HG02870 (cell line): Measurements from ENCODE around the gene LTBP3.

Experiments
- ATAC-seq: cut with Tn5 transposase; IDR thresholded peaks from one replicate; pipeline ENCODE4 v1.9.1; 2021; ENCODE audit warnings: mild to moderate bottlenecking, moderate library complexity; ENCODE audit not compliant: unreplicated experiment

The LTBP3 gene

GRCh38 chr11:65498727-65498976 lies 59.5 kb downstream of the LTBP3 start:
- no peak for ATAC-seq

DNA sequence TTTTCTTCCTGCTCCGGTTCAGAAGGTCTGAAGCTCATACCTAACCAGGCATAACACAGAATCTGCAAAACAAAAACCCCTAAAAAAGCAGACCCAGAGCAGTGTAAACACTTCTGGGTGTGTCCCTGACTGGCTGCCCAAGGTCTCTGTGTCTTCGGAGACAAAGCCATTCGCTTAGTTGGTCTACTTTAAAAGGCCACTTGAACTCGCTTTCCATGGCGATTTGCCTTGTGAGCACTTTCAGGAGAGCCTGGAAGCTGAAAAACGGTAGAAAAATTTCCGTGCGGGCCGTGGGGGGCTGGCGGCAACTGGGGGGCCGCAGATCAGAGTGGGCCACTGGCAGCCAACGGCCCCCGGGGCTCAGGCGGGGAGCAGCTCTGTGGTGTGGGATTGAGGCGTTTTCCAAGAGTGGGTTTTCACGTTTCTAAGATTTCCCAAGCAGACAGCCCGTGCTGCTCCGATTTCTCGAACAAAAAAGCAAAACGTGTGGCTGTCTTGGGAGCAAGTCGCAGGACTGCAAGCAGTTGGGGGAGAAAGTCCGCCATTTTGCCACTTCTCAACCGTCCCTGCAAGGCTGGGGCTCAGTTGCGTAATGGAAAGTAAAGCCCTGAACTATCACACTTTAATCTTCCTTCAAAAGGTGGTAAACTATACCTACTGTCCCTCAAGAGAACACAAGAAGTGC lies 60.0 kb downstream of the LTBP3 start:
- ATAC-seq, result no peak

- peak; percentile 53 for ATAC-seq
Measured at GRCh38 chr11:65497141-65498041, 60.8 kb downstream of the LTBP3 start.

GRCh38 chr11:65496304-65497140 lies 61.6 kb downstream of the LTBP3 start:
- no peak for ATAC-seq

GRCh38 chr11:65493367-65494176 lies 64.6 kb downstream of the LTBP3 start:
- ATAC-seq, result no peak

DNA sequence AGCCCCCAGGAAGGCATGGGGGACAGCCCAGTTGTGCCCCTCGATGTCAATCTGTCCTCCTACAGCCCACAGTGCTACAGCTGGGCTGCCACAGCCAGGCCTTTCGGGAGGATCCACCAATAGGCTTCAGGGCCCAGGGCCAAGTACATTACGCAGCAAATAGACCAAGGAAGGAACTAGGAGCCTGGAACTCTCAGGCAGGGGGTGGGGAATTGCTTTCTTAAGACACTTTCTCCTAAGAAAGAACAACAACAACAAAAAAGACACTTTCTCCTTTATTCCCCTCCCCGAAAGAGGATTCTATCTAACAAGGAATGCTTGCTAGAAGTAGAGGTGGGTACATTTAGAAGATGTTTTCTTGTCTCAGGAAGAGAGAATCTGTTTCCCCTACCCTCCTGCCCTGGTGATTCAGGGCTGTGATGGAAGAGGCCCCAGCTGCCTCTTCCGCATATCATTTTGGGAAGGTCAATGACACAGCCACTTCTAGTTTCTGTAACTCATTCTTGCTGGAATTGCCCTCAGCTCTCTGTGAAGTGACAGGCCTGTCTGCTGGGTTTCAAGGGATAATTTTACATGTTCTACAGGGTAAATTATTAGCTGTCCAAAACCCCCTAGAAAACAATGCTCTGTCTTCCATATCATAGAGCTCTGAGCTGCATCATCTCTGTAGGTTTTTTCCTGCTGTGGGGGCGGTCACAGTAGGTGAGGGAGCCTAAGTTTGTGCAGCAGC lies 65.4 kb downstream of the LTBP3 start:
- no peak for ATAC-seq

DNA sequence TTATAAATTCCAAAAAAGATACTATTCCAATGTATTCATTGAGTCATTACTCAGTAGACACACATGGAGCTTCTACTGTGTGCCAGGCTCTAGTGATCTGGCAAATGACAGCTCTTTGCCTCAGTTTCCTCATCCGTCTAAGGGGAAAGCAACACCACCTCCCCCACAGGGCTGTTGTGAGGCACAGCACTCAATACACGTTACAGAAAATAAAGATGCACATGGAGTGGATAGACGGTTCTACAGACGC lies 65.8 kb downstream of the LTBP3 start:
- no peak for ATAC-seq

- no peak for ATAC-seq
Measured at GRCh38 chr11:65491614-65492386, 66.4 kb downstream of the LTBP3 start.

GRCh38 chr11:65491163-65491465 lies 67.0 kb downstream of the LTBP3 start:
- no peak for ATAC-seq

- no peak for ATAC-seq
Measured at GRCh38 chr11:65489706-65490320, 68.3 kb downstream of the LTBP3 start.

DNA sequence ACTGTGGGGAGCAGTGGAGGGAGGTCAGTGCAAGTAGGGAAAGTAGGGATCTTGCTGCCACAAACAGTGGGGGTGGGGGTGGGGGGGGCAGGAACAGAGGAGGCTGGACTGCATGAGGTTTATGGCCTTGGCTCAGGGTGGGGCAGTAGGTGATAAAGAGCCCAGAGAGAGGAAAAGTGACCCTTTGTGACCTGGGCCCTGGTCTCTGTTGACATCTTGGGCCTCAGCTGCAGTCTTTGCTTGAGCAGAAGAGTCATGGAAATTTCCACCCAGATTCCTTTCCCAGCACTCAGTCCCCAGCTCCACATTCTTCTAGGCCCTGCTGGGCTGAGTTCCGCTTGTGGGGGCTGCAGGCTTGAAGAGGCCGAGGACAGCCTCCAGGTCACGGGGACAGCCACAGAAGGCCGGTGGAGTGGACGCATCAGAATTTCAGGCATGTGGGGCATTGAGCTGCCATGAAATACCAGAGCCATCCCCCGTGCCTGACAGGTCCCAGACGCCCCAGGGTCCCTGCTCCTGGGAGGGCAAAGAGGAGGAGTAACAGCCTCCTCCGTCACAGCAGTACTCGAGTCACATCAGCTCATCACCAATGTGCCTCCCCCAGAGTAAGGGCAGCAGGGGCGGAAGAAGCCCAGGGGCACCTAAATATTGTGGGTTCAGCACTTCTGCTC lies 69.0 kb downstream of the LTBP3 start:
- no peak for ATAC-seq
